Measurements from ENCODE around the gene CCDC73. TPM values are rescaled to one million over a fixed set of nuclear protein-coding genes. Genes with fewer than 3 reads are reported as not detected.

Gene CCDC73
- total RNA-seq, 4 donors from 2014 or later = not detected

DNA sequence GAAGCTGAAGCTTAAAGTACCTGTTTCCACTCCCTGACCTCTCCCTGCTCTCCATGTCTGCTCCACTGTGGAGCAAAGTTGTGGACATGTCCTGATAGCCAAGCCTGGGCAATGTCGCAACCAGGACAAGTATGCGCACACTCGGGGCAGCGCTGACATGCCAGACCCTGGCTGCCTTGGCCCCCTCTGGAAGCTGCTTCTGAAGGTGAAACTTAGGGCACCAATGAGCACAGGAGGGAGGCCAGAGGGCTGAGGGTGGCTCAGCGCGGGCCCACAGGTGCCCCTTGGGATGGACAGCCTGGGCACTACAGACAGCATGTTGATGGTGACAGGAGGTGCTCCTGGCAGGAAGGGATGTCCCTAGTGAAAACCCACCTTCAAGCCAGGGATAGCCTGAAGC is 90.2 kb downstream of the CCDC73 start:
- intact Hi-C loops (cut with DNase I) = no loop called here
- TF ChIP-seq, protein P1, sequence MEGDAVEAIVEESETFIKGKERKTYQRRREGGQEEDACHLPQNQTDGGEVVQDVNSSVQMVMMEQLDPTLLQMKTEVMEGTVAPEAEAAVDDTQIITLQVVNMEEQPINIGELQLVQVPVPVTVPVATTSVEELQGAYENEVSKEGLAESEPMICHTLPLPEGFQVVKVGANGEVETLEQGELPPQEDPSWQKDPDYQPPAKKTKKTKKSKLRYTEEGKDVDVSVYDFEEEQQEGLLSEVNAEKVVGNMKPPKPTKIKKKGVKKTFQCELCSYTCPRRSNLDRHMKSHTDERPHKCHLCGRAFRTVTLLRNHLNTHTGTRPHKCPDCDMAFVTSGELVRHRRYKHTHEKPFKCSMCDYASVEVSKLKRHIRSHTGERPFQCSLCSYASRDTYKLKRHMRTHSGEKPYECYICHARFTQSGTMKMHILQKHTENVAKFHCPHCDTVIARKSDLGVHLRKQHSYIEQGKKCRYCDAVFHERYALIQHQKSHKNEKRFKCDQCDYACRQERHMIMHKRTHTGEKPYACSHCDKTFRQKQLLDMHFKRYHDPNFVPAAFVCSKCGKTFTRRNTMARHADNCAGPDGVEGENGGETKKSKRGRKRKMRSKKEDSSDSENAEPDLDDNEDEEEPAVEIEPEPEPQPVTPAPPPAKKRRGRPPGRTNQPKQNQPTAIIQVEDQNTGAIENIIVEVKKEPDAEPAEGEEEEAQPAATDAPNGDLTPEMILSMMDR (IDR thresholded peaks at IDR 0.05) = no peak
- TF ChIP-seq POLR2A (IDR thresholded peaks at IDR 0.05; ENCODE audit: low read depth) = no peak
- no peak for TF ChIP-seq EP300 (IDR thresholded peaks at IDR 0.05)
- TF ChIP-seq POLR2AphosphoS5 (IDR thresholded peaks at IDR 0.05) = no peak
- Histone ChIP-seq H3K4me3 (no peak overlapping the region), H3K27me3 (no peaks in the 10 kb centered on the region), H3K36me3 (no peaks in the 10 kb centered on the region), H3K4me1 (no peaks in the 10 kb centered on the region), H3K27ac (replicated peaks in 1 of 4) (no peak overlapping the region), H3K9me3 (no peaks in the 10 kb centered on the region)
- 100% methylated on average over 2 of the region's 6 CpGs for WGBS
- no peak for DNase-seq (ENCODE audit: extremely low spot score)

DNA sequence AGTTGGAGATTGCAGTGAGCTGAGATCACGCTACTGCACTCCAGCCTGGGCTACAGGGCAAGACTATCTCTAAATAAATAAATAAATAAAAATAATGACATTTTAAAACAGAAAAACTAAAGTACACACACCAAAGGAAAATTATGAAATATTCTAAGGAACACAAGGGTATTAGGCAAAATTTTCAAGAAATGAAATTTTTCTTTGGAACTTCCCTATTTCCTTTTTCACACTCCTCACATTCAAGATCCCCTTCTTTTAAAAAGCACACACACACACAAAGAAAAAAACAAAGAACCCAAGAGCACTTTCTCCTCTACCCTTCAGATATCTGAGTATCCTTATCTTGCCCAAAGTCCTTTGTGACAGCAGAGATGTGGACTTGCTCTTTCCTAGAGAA is 92.8 kb downstream of the CCDC73 start:
- Histone ChIP-seq H3K9me3 (no peaks in the 10 kb centered on the region), H3K4me1 (no peaks in the 10 kb centered on the region), H3K27me3 (no peaks in the 10 kb centered on the region), H3K27ac (replicated peaks in 1 of 4) (no peak overlapping the region), H3K4me3 (no peak overlapping the region), H3K36me3 (no peaks in the 10 kb centered on the region)
- 77% methylated on average over 1 of the region's 1 CpG for WGBS
- no peak for TF ChIP-seq EP300 (IDR thresholded peaks at IDR 0.05)
- no peak for TF ChIP-seq POLR2A (IDR thresholded peaks at IDR 0.05; ENCODE audit: low read depth)
- TF ChIP-seq POLR2AphosphoS5 (IDR thresholded peaks at IDR 0.05) = no peak
- TF ChIP-seq, protein P1 (IDR thresholded peaks at IDR 0.05) = no peak
- DNase-seq (ENCODE audit: extremely low spot score) = no peak
- intact Hi-C loops (cut with DNase I) = no loop called here

DNA sequence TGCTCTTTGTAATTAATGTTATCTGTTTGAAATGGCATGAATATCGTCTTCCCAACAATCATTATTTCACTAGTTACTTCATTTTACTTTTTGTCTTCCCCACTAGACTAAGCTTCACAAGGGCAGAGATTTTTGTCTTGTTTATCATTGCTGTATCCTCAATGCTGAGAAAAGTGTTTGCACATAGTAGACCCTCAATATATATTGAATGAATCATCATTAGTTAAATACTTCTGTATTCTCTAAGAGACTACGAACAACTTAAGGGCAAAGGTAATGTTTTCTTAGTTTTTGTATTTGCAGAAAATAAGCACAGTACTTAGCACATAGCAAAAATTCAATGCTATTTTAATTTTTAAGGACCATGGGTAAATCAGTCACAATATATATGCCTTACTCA is 95.9 kb downstream of the CCDC73 start:
- H3K27me3 ChIP-seq = no peaks in the 10 kb centered on the region
- no peaks in the 10 kb centered on the region for H3K36me3 ChIP-seq
- TF ChIP-seq POLR2A (IDR thresholded peaks at IDR 0.05; ENCODE audit: low read depth) (no peak), EP300 (IDR thresholded peaks at IDR 0.05) (no peak), POLR2AphosphoS5 (IDR thresholded peaks at IDR 0.05) (no peak)
- TF ChIP-seq, protein P1 (IDR thresholded peaks at IDR 0.05) = no peak
- no peaks in the 10 kb centered on the region for H3K9me3 ChIP-seq
- H3K4me3 ChIP-seq = no peak overlapping the region
- no peaks in the 10 kb centered on the region for H3K4me1 ChIP-seq
- H3K27ac ChIP-seq (replicated peaks in 1 of 4) = no peak overlapping the region
- no peak for DNase-seq (ENCODE audit: extremely low spot score)
- intact Hi-C loops (cut with DNase I) = no loop called here
- WGBS = 79% methylated on average over 2 of the region's 2 CpGs

DNA sequence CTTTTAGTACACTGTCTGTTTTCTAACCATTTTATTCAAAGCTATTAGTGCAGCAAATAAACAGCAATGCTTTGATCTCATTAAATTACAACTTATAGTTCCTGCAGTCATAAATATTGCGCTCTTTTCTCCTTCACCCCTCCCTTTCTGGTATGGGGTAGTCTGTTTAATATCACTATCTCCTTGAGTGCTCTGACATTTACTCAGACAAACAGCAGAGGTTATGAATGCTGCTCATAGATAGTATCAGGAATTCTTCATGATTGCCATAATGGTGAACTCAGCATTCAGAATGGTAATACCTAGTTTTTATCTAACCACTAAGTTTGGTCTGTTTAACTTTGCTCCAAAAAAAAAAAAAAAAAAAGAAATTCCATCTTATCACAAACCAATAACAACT is 123.4 kb downstream of the CCDC73 start:
- intact Hi-C loops (cut with DNase I) = no loop called here
- 41% methylated on average over 1 of the region's 1 CpG for WGBS
- H3K27ac ChIP-seq (replicated peaks in 1 of 4) = no peak overlapping the region
- H3K36me3 ChIP-seq = no peaks in the 10 kb centered on the region
- H3K4me1 ChIP-seq = no peaks in the 10 kb centered on the region
- DNase-seq (ENCODE audit: extremely low spot score) = no peak
- no peak overlapping the region for H3K4me3 ChIP-seq
- peaks cover 0 to 4% (median 2%) of the 10 kb centered on the region in 4 donors for H3K9me3 ChIP-seq
- TF ChIP-seq POLR2AphosphoS5 (IDR thresholded peaks at IDR 0.05) (no peak), EP300 (IDR thresholded peaks at IDR 0.05) (no peak), POLR2A (IDR thresholded peaks at IDR 0.05; ENCODE audit: low read depth) (no peak)
- TF ChIP-seq, protein P1 (IDR thresholded peaks at IDR 0.05) = no peak
- peaks cover 0 to 4% (median 0%) of the 10 kb centered on the region in 4 donors for H3K27me3 ChIP-seq

DNA sequence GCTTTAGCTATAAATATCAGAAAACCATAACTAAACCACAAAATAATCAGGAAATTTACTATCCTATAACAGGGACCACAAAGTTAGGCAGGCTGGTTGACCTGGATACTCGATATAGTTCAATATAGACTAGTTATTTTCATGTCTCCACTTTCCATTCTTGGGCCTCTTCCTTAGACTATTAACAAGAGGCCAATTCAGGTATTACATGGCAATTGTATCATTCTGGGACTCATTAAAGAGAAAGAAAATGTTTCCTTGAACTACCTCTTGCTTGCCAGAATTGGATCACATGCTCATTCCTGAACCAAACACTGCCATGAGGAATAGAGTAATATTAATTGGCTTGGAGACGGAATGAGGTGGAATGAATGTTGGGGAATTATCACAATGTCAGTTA is 134.8 kb downstream of the CCDC73 start:
- Histone ChIP-seq H3K4me3 (no peak overlapping the region), H3K4me1 (no peaks in the 10 kb centered on the region), H3K9me3 (no peaks in the 10 kb centered on the region), H3K36me3 (no peaks in the 10 kb centered on the region), H3K27me3 (no peaks in the 10 kb centered on the region), H3K27ac (replicated peaks in 1 of 4) (no peak overlapping the region)
- intact Hi-C loops (cut with DNase I) = no loop called here
- 74% methylated on average over 2 of the region's 2 CpGs for WGBS
- no peak for DNase-seq (ENCODE audit: extremely low spot score)
- TF ChIP-seq POLR2A (IDR thresholded peaks at IDR 0.05; ENCODE audit: low read depth) (no peak), EP300 (IDR thresholded peaks at IDR 0.05) (no peak), POLR2AphosphoS5 (IDR thresholded peaks at IDR 0.05) (no peak)
- TF ChIP-seq, protein P1 (IDR thresholded peaks at IDR 0.05) = no peak

Data from esophagus muscularis mucosa (tissue), 4 donors.